ENCODE data around the gene USE1. TPM values are rescaled to one million over a fixed set of nuclear protein-coding genes. Genes with fewer than 3 reads are reported as not detected.

Gene USE1
- total and polyA plus RNA-seq, 2 of the 4 experiments (the other 2 are of a cell fraction) = 17.2 to 24.2 TPM

DNA sequence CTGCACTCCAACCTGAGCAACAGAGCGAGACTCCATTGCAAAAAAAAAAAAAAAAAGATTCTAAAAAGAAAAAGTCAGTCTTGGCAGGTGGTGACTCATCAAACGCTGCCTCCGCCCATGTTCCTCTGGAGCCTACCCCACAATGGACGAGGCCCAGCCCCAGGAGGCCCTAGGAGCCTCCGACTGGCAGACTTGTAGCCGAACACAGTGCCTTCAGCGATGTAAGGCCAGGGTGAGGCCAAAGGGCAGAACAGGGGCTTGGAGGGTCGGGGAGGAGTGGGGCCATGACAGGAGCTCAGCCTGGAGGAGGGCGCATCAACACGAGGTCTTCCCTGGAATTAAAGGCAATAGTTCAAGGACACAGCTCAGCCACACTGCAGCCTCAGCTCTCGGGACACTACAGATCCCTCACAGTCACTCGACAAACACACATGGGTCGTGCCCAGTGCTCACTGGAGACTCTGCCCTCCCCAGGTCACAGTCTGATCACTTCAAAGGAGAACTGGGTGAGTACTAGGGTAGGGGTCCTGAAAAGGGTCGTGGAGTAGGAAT, 5.1 kb downstream of the USE1 start:
- Histone ChIP-seq H4K8ac (ENCODE audit: low read depth in 2 of 2, low read length in 2 of 2) (peak overlapping the region; percentile 17 to 71; a peak in 3 of 4 replicates), H2BK120ac (ENCODE audit: low read depth, low read length) (no peak overlapping the region), H2AFZ (replicated peaks; ENCODE audit: low read length, poor library complexity) (peak overlapping the region; percentile 86), H3K4me3 (ENCODE audit: insufficient read depth, low read depth, low read length) (no peak overlapping the region), H2BK5ac (ENCODE audit: low read depth, low read length, poor library complexity, severe bottlenecking) (no peak overlapping the region), H3K4me1 (ENCODE audit: control insufficient read depth, insufficient read depth, low read length) (peaks cover 10% of the 10 kb centered on the region), H3K27me3 (ENCODE audit: control insufficient read depth, insufficient read depth, low read length) (no peaks in the 10 kb centered on the region), H3K18ac (ENCODE audit: low read depth, low read length) (no peak overlapping the region), H3K56ac (ENCODE audit: extremely low read depth, insufficient read depth, low read length) (no peak overlapping the region), H2AK5ac (ENCODE audit: low read depth, low read length) (peak overlapping the region; percentile 70), H2BK15ac (ENCODE audit: low read depth, low read length) (peak overlapping the region; percentile 3; the same call in 1 of the 3 replicates), H3K9me3 (ENCODE audit: control insufficient read depth, insufficient read depth, low read length) (no peaks in the 10 kb centered on the region), H3K4ac (ENCODE audit: low read depth, low read length) (peak overlapping the region; percentile 28; the same call in 1 of the 2 replicates), H4K5ac (ENCODE audit: low read depth, low read length) (peak overlapping the region; percentile 30), H3K9ac (ENCODE audit: low read depth, low read length) (no peak overlapping the region; the same call in 1 of the 2 replicates), H3K9me1 (ENCODE audit: insufficient read depth, low read length) (peaks cover 13% of the 10 kb centered on the region), H3K23ac (ENCODE audit: low read depth, low read length) (no peak overlapping the region), H3K4me2 (ENCODE audit: low read depth, low read length) (no peak overlapping the region), H4K91ac (ENCODE audit: insufficient read depth, low read depth, low read length) (no peak overlapping the region), H2AK9ac (replicated peaks; ENCODE audit: low read depth, low read length, poor library complexity) (peak overlapping the region; percentile 85), H3K79me1 (ENCODE audit: low read depth in 1 of 2, low read length in 2 of 2) (peaks cover 10 to 13% of the 10 kb centered on the region in 2 experiments), H3K27ac (ENCODE audit: insufficient read depth, low read length) (peak overlapping the region; percentile 62; the same call in 1 of the 2 replicates), H2BK20ac (ENCODE audit: low read depth, low read length) (no peak overlapping the region), H4K20me1 (ENCODE audit: insufficient read depth, low read length) (no peaks in the 10 kb centered on the region), H3K14ac (replicated peaks; ENCODE audit: low read depth, low read length) (no peak overlapping the region), H3K36me3 (ENCODE audit: control insufficient read depth, insufficient read depth, low read length) (peaks cover 24% of the 10 kb centered on the region)
- DNase-seq = peak; percentile 71
- ATAC-seq (ENCODE audit: low read depth) = peak; percentile 48
- dilution Hi-C loops (cut with HindIII; ENCODE audit: low sequenced_read_pairs, unreplicated experiment) = no loop called here
- in situ Hi-C loops (cut with MboI; ENCODE audit: low sequenced_read_pairs) = no loop called here
- WGBS, 2 experiments (ENCODE audit: extremely low coverage in 2 of 2, insufficient read length in 1 of 2) = no CpG with 5 or more reads among the region's 14 CpGs
- CTCF ChIA-PET = no interaction called here
- intact Hi-C loops (cut with micrococcal nuclease) = no loop called here
- no TSS peak for BruUV-seq (replicated peaks)
- POLR2A ChIA-PET (ENCODE audit: unreplicated experiment) = interaction anchor here (0.7 kb wide), 1 partner anchor 291 kb away, joined by 5 read pairs; no protein-coding TSS in a partner anchor
- peak; percentile 70; the same call in 1 of the 2 replicates for TF ChIP-seq FOS (IDR thresholded peaks at IDR 0.05; ENCODE audit: low read depth, low read length)
- TF ChIP-seq POLR2A (IDR thresholded peaks at IDR 0.05; ENCODE audit: low read depth, low read length) = no peak

Data from IMR-90 (cell line).